ENCODE measurements around the gene PAK1. TPM values are rescaled to one million over a fixed set of nuclear protein-coding genes. Genes with fewer than 3 reads are reported as not detected.
"Not testable (repeated sequence)": the region's sequence is repeated elsewhere in the genome, so short reads cannot be mapped to it uniquely, and the experiment has no call there.

The PAK1 gene
- total RNA-seq, 1 donor from 2014 or later, result 114 TPM

DNA sequence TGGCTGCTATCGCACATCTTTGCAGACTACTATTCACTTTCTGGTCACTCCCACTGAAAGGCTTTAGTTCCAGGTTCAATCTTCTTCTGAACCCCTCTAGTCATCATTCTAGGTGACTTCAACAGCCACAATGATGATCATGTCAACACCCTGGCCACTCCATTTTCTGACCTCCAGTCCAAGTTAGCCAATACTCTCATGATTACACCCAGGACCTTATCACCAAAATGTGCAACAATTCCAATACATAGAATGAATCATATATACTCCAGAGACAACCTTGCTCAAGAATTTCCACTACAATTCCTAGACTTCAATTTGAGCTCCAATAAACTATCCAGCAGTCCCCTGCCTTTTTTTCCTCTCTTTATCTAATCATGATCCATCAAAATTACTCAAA lies 70.7 kb downstream of the PAK1 start:
- no peak for DNase-seq (ENCODE audit: low spot score)

DNA sequence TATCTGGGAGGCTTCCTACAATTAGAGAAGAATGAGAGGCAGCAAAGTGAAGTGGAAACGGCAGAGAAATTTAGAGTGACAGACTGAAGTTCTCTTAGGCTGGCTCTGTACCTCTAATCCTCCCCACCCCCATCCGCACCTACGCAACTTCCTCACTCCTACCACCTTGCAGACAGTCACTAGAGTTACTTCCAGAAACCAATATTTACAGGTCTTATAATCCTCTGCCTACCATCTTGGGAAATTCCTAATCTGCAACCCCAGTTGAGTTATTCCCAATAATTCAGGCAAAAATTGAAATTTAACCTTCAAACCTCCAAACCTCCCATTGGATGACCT lies 71.7 kb downstream of the PAK1 start:
- no peak for DNase-seq (ENCODE audit: low spot score)

DNA sequence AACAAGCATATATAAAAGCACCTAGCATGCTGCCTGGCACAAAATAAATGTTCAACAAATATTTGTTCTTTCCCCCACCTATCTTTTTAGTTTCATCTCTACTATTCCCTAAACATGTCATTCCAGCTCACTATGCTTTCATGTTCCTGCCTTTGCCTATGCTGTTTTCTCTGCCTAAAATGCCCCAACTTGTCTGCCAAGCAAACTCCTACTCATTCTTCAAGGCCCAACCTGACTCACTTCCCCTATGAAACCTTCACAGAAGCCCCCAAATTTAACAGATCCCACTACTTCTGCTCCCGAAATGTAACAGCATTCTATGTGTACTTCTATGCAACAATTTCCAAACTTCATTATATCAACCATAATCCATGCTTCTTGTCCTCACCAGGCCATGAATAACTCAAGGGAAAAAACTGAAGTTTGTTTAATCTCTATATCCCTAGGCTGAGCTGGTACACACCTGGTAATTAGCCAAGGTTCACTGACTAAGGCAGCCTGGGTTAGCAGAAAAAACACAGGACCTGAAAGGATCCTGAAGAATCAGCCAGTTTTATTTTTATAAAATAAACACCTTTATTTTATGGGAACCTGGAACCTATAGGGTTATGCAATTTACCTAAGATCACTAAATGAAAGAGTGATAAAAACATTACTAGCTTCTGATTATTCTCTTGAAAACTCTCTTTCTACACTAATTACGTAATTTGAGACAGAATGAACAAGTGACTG lies 72.2 kb downstream of the PAK1 start:
- DNase-seq (ENCODE audit: low spot score), result no peak

DNA sequence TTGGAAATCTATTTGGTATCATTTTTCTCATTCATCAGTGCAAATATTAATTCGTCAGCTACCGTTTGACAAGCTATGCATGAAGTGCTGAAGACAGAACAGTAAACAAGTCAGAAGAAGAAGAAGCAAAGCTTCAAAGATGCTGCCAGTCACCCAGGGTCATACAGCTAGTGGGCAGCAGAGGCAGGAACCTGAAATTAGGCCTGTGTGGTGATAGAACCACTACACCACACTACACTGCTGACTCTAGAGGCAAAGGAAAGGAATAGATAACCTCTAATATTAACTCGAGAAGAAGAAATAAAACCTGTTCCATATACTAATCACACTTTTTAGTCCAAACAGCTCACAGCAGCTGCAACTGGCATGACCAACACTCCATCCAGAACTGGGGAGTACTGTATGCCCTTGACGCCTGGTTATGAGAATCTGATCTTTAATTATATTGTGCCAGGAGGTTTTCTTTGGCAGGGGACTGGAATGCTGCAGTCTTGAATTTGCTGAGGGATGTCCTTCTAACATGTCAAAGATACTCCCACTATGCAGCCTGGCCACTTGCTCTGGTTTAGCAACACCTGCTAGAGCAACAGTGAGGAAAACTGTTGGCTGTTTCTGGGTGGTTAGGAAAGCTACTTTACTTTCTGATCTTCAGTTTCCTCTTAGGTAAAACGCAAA lies 73.0 kb downstream of the PAK1 start:
- no peak for DNase-seq (ENCODE audit: low spot score)

DNA sequence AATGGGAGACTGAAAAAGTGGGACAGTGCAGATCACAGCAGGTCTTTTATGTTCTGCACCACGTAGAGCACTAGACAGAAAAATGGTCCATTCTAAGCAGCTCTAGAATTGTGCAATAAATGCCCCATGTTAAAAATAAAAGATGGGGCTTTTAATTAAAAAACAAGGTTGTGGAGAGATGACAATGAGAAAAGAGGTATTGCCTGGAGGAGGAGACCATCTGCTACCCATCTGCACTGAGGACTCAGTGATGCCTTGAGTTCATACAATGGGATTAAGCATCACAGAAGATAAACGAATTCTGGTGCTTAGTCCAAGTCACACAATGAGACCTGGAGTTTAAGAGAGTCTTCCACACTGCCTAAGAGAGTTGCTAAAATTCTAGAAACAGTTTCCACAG lies 73.6 kb downstream of the PAK1 start:
- no peak for DNase-seq (ENCODE audit: low spot score)

DNA sequence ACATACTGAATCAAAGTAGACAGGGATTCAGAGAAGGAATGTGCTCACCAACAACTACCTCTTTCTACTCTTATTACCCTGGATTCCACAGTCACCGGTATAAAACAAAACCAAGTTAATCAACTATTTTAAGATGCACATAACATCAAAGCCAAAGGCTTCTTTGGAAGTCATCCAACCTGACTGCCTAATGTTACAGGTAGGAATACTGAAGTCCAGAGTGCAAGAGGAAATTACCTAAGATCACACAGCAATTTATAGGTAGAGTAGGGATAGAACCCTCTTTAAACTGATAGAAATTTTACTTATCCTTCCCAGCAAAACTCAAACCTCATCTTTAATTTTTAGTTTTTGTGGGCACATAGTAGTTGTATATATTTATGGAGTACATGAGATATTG lies 76.3 kb downstream of the PAK1 start:
- no peak for DNase-seq (ENCODE audit: low spot score)

DNA sequence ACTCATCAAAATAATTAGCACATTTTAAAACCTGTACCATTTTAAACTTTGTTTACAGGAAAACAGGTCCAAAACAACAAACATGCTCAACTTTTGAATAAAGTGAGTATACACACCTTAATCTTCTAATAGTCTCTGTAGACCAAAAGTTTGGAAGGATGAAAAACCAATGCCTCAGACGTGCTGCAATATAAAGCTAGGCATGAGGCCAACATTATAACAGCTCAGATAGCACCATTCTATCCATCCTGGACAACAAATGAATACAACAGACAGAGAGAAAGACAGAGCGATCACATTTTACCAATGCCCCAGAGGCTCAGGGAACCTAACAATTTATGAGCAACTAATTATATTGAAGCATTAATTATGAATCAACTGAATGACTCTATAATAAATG lies 77.0 kb downstream of the PAK1 start:
- no peak for DNase-seq (ENCODE audit: low spot score)

DNA sequence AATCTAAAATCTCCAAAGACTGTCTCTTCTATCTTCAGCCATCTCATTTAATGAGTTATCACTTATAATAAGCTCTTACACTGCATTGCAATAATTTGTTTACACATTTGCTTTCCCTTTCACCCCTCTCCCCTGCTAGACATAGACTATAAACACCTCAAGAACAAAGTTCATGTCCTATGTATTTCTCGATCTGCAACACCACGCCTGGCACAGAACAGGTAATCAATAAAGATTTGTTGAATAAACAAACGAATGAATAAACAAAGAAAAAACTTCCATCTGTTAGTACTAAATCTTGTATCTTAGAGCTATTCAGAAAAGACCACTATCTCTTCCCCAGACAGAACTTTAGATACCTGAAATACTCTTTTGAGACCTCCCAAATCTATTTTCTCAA lies 77.6 kb downstream of the PAK1 start:
- peak; percentile 47 for DNase-seq (ENCODE audit: low spot score)

DNA sequence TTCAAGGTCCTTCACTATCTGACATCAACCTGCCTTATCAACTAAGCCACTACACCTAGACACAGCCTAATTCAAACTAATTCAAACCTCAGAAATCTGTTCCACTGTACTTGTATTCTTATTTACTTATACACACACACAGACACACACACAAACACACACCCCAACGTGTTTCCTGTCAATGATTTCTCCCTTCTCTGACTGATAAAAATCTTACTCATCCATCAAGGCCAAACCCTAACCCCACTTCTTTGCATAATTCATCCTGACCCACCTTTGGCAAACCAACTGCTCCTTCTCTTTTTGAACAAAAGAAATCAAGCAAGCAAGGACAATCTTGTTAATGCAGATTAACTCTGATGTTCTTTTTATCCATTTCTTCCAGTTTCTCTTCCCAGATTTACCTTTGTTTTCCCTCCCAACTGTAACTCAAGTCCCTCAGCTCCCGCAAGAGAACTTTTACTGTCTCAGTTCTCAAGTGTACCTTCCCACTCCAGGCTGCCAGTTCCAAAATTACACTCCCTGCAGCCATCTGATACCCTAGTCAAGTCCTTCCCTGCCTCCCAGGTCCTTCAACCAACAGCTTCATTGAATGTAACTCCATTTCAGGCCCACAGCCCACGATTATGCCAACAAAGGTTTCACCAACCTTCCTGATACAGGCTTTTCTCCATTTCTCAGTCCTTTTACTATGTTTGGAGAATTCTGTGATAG lies 78.3 kb downstream of the PAK1 start:
- DNase-seq (ENCODE audit: low spot score), result no peak

DNA sequence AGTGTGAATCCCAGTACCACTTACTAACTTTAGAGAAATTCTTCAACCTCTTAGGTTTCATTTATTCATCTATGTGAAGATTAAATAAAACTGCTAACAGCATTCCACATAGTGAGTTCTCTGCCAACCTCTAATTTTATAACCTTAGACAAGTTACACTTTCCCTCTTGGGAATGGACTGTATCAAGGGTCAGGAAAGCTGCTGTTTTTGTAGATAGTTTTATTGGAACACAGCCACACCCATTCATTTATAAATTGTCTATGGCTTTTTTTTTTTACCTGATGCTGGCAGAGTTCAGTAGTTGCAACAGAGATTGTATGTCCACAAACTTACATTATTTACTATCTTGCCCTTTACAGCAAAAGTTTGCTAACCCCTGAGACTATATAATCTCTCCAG lies 81.1 kb downstream of the PAK1 start:
- DNase-seq (ENCODE audit: low spot score), result no peak

DNA sequence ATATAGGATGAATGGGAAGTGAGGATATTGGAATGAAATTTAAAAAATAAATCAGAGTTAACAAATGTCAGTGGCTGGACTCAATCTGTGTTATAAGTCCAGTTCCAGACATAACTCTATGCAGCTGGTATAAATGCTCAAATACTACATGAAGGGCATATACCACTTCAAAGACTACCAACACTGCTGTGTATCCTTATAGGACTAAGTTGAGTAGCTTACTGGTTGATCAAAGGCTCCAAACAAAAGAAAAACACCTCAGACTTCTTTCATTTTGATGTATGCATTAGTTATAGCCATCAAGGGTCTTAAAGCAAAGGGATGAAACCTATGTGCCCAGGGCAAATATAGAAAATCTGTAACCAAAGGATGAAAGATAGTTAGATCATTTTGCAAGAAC lies 86.2 kb downstream of the PAK1 start:
- DNase-seq (ENCODE audit: low spot score), result no peak

DNA sequence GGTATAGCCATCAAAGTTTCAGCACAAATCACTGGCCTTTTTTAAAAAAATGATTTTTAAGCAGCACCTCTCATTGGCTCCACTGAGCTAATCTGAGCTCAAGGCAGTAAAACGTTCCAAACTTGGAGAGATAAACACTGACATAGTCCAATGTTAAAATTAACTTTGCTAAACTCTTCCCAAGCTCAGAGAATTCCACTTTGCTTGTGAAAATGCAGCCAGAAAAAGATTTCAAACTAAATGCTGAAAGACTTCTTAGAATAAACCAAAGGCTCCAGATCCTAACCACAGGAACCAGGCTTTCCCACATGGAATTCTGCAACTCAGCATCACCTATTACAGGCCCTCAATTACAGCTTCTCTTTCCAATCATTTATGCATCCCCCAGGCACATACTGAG lies 87.7 kb downstream of the PAK1 start:
- no peak for DNase-seq (ENCODE audit: low spot score)

DNA sequence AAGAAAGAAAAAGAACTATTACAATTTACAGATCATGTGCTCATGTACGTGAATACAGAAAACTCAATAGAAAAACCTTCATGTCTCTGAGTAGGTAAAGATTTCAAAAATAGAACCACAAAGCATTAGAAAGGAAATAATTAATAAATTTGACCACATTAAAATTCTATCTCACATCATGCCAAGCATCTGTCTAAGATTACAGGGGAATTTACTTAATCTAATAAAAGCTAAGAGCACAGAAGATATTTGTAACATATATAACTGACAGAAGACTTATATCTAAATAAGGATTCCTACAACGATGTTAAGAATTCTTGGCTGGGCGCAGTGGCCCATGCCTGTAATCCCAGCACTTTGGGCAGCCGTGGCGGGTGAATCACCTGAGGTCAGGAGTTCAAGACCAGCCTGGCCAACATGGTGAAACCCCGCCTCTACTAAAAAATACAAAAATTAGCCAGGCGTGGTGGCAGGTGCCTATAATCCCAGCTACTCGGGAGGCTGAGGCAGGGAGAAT lies 88.6 kb downstream of the PAK1 start:
- DNase-seq (ENCODE audit: low spot score), result not testable (repeated sequence)

DNA sequence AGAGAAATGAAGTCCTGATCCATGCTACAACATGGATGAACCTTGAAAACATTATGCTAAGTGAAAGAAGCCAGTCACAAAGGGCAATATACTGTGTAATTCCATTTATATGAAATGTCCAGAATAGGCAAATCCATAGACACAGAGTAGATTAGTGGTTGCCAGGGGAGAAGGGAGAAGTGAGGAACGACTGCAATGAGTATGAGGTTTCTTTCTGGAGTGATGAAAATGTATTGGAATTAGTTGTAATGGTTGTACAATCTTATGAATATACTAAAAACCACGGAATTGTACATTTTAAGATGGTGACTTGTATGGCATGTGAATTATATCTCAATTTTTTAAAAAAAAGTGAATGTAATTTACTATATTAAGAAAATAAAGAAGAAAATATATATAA lies 89.3 kb downstream of the PAK1 start:
- no peak for DNase-seq (ENCODE audit: low spot score)

DNA sequence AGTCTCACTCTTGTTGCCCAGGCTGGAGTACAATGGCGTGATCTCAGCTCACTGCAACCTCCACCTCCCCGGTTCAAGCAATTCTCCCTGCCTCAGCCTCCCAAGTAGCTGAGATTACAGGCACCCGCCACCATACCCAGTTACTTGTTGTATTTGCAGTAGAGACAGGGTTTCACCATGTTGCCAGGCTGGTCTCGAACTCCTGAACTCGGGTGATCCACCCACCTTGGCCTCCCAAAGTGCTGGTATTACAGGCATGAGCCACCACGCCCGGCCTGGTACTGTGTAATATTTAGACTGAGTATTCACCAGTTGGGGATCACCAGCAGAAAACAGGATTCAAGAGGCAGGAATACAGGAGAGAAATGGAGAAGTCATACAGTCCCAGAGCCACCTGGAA lies 90.5 kb downstream of the PAK1 start:
- DNase-seq (ENCODE audit: low spot score), result not testable (repeated sequence)

DNA sequence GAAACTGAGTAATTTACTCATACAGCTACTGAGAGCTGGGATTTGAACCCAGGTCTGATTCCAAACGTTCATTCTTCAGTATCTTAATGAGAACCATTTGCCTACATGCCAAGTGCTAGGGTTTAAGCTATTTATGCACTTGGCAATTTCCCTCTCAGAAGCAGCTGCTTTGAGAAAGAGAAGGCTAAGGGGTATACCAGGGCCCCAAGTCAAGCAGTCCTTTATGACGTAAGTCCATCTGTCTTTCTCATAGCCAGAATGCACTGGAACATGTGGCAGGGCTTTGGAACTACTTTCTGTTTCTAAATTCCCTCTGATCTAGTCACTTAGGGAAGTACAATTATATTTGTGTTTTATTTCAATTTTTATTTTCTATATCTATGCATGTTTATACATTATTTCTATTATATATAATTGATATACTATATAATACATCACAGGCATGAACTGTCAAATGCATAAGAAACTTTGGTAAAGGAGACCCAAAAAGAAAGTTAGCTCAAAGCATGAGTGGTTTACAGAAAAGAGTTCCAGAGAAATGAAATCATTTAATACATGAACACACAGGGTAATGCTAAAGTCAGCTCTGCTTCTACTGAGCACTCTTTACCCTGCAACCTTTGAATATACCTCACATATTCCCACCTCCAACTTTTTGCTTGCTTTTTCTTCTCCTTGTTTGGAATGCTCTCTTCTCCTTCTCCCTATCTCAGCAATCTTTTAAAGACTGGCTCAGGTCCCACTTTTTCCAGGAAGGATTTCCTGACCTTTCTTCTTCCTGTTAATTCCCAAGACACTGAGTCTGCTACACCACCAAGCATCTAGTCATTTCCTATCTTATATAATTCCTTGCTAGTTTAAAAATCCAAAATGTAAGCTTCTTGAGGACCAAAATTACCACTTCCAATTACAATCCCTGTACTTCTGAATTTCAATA lies 91.9 kb downstream of the PAK1 start:
- DNase-seq (ENCODE audit: low spot score), result no peak

DNA sequence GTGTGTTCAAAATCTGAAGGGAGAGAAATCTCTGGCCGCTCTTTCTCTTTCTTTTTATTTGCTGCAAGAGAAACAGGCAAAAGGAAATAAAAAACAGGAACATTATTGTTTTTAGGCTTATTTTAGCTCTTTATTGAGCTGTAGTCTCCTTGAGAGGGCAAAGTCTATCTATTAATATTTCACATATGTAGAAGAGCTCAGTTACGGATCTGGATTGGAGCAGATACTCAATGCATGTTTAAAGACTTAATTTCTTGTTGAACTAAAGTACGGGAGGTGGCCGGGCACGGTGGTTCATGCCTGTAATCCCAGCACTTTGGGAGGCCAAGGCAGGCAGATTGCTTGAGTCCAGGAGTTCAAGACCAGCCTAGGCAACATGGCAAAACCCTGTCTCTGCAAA lies 94.0 kb downstream of the PAK1 start:
- no peak for DNase-seq (ENCODE audit: low spot score)

DNA sequence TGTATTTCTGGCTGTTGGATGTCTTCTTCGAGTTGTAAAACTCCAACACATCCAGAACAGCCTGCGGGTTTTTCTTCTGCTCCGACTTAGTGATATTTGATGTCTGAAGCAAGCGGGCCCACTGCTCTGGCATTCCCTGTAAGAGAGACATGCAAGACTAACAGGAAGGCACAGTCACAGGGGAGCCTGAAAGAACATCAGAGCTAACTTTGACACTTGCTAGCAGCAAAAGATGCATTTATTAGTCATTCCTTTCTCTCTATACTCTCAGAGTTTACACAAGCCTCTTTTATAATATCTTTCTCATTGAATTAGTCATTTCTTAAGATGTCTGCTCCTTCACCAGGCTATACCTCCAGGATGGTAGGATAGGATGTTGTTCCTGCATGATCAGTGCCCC lies 94.6 kb downstream of the PAK1 start:
- DNase-seq (ENCODE audit: low spot score), result no peak

DNA sequence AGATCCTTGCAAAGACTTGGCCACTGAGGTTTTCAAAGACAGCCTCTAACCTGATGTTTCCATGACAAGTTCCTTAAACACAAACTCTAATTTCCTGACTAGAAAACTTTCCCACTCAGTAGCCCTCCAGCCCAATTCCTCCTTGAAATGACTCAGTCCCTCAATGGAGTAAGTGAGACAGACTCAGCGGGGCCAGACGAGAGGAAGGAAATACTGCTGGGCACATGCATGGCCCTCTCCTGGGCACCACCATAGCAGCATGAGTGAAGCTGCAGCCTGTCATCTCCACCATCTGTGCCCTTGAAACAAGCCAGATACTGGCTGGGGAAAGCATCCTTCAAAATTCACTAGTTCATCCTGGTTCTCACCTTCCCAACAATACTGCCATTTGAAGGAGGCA lies 96.2 kb downstream of the PAK1 start:
- DNase-seq (ENCODE audit: low spot score), result no peak

DNA sequence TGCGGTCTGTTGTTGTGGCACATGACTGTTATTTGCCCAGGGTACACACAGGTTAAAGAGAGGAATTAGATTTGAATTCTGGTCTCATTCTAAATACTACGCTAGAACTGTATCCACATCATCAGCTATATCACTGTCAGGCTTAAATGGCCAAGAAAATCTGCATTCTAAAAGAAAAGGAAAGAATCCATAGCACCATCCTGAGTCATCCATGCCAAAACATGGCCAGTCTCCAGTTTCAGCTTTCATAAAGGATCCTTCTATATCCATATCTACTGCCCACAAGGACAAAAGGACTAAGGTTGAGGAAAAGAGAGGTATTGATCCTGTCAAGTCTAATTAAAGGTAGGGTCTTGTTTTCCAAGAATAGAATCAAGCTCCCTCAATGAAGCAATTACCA lies 98.8 kb downstream of the PAK1 start:
- DNase-seq (ENCODE audit: low spot score), result no peak

DNA sequence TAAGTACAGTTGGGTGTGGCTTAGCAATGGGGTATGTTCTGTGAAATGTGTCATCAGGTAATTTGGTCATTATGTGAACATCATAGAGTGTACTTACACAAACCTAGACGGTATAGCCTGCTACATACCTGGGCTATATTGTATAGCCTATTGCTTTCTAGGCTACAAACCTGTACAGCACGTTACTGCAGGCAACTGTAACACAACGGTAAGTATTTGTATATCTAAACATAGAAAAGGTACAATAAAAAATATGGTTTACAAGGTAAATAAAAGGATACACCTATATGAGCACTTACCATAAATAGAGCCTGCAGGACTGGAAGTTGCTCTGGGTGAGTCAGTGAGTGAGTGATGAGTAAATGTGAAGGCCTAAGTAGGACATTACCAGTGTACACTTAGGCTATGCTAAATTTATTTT lies 99.3 kb downstream of the PAK1 start:
- DNase-seq (ENCODE audit: low spot score), result no peak

DNA sequence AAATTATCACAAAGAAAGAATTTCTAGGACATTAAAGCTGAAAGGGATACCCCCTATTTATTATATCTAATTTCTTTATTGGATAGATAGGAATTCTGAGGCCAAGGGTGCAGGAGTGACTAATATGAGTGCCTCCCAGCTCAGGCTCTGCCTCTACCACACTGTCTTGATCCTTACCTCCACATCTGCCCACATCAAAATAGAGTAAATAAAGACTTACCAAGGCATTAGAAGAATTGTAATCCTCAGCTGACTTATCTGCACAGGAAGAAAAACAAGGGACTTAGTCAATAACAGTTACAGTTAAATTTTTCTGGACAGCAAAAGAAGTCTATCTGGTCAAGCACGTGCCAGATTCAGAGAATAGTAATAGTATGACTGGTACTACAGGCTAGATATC lies 99.8 kb downstream of the PAK1 start:
- DNase-seq (ENCODE audit: low spot score), result no peak

Measured in mucosa of gallbladder (tissue), 1 donor.